ENCODE data around the gene GYS1. TPM values are rescaled to one million over a fixed set of nuclear protein-coding genes. Genes with fewer than 3 reads are reported as not detected.

GYS1 gene
- total RNA-seq, 1 donor from 2014 or later, result 45.7 TPM

GRCh38 chr19:48918801-48919247 is 74.3 kb downstream of the GYS1 start:
- TF ChIP-seq CTCF (IDR thresholded peaks at IDR 0.05; ENCODE audit: unreplicated experiment), result no peak
- no peak overlapping the region for H3K4me3 Mint-ChIP-seq (ENCODE audit: unreplicated experiment)
- peak; percentile 40 for DNase-seq (ENCODE audit: low spot score)
- H3K9me3 Mint-ChIP-seq (ENCODE audit: unreplicated experiment), result no peaks in the 10 kb centered on the region
- no peak overlapping the region for H3K27ac Mint-ChIP-seq (ENCODE audit: unreplicated experiment)
- H3K27me3 Mint-ChIP-seq (ENCODE audit: unreplicated experiment), result peaks cover 5% of the 10 kb centered on the region
- H3K4me1 Mint-ChIP-seq (ENCODE audit: unreplicated experiment), result no peaks in the 10 kb centered on the region
- H3K36me3 Mint-ChIP-seq (ENCODE audit: low read depth, unreplicated experiment), result peaks cover 27% of the 10 kb centered on the region

Small RNA genes within 50 kb of the gene (microRNA-seq; reads per million reads assigned to microRNA genes)
- gene MIR6798 (ENCODE audit: unreplicated experiment), result 1.2 reads per million, percentile 17 among the genes with 10 or more reads in this experiment

Other genes starting within 250 kb of the GYS1 start
- 3.3 TPM for gene IZUMO1, start 246.4 kb downstream of the GYS1 start, total RNA-seq (ENCODE audit: unreplicated experiment)
- gene FUT1, start 240.7 kb downstream of the GYS1 start, total RNA-seq (ENCODE audit: unreplicated experiment), result 5.7 TPM
- not detected for gene FGF21, start 237.8 kb downstream of the GYS1 start, total RNA-seq (ENCODE audit: unreplicated experiment)
- 35.0 TPM for gene BCAT2, start 182.3 kb downstream of the GYS1 start, total RNA-seq (ENCODE audit: unreplicated experiment)
- gene HSD17B14, start 156.8 kb downstream of the GYS1 start, total RNA-seq (ENCODE audit: unreplicated experiment), result 65.6 TPM
- gene PLEKHA4, start 124.7 kb downstream of the GYS1 start, total RNA-seq (ENCODE audit: unreplicated experiment), result 14.1 TPM
- 65.8 TPM for gene PPP1R15A, start 120.9 kb downstream of the GYS1 start, total RNA-seq (ENCODE audit: unreplicated experiment)
- 4.3 TPM for gene TULP2, start 94.6 kb downstream of the GYS1 start, total RNA-seq (ENCODE audit: unreplicated experiment)
- gene NUCB1, start 93.0 kb downstream of the GYS1 start, total RNA-seq (ENCODE audit: unreplicated experiment), result 244 TPM
- gene DHDH, start 59.6 kb downstream of the GYS1 start, total RNA-seq (ENCODE audit: unreplicated experiment), result 1.0 TPM
- 286 TPM for gene BAX, start 38.4 kb downstream of the GYS1 start, total RNA-seq (ENCODE audit: unreplicated experiment)
- 1,109 TPM for gene FTL, start 28.0 kb downstream of the GYS1 start, total RNA-seq (ENCODE audit: unreplicated experiment)
- gene RUVBL2, start 578 bp upstream of the GYS1 start, total RNA-seq (ENCODE audit: unreplicated experiment), result 80.6 TPM
- 1.4 TPM for gene LHB, start 23.8 kb upstream of the GYS1 start, total RNA-seq (ENCODE audit: unreplicated experiment)
- gene CGB3, start 31.0 kb upstream of the GYS1 start, total RNA-seq (ENCODE audit: unreplicated experiment), result not detected
- not detected for gene CGB2, start 38.6 kb upstream of the GYS1 start, total RNA-seq (ENCODE audit: unreplicated experiment)
- not detected for gene CGB1, start 43.6 kb upstream of the GYS1 start, total RNA-seq (ENCODE audit: unreplicated experiment)
- gene CGB5, start 50.5 kb upstream of the GYS1 start, total RNA-seq (ENCODE audit: unreplicated experiment), result not detected
- not detected for gene CGB8, start 55.8 kb upstream of the GYS1 start, total RNA-seq (ENCODE audit: unreplicated experiment)
- gene CGB7, start 64.4 kb upstream of the GYS1 start, total RNA-seq (ENCODE audit: unreplicated experiment), result not detected
- not detected for gene NTF4, start 71.5 kb upstream of the GYS1 start, total RNA-seq (ENCODE audit: unreplicated experiment)
- gene KCNA7, start 79.4 kb upstream of the GYS1 start, total RNA-seq (ENCODE audit: unreplicated experiment), result not detected
- gene SNRNP70, start 92.1 kb upstream of the GYS1 start, total RNA-seq (ENCODE audit: unreplicated experiment), result 203 TPM
- gene LIN7B, start 121.1 kb upstream of the GYS1 start, total RNA-seq (ENCODE audit: unreplicated experiment), result 5.8 TPM
- 0.51 TPM for gene C19orf73, start 125.8 kb upstream of the GYS1 start, total RNA-seq (ENCODE audit: unreplicated experiment)
- 19.7 TPM for gene PPFIA3, start 126.2 kb upstream of the GYS1 start, total RNA-seq (ENCODE audit: unreplicated experiment)
- 0.72 TPM for gene HRC, start 162.1 kb upstream of the GYS1 start, total RNA-seq (ENCODE audit: unreplicated experiment)
- 75.3 TPM for gene TRPM4, start 164.5 kb upstream of the GYS1 start, total RNA-seq (ENCODE audit: unreplicated experiment)

Measured in endothelial cell (in vitro differentiated cells).